Naive B cell (primary cell): ENCODE measurements around the gene TPRA1. TPM values are rescaled to one million over a fixed set of nuclear protein-coding genes. Genes with fewer than 3 reads are reported as not detected.
"Not testable (repeated sequence)": the region's sequence is repeated elsewhere in the genome, so short reads cannot be mapped to it uniquely, and the experiment has no call there.

ENCODE experiments used
- ATAC-seq, 2 donors: fragments of 150-1000 bp; cut with Tn5 transposase; 2 replicates each; pipeline ENCODE4 v1.10.0; 2021; ENCODE audit warnings: low read depth in 2 of 2, mild to moderate bottlenecking in 2 of 2, moderate library complexity in 2 of 2
- DNase-seq: peaks from one replicate; pipeline ENCODE4 v3.0.0; 2022
- H3K27ac Mint-ChIP-seq, 6 donors: one replicate each; pipeline ENCODE4 v1.8.0; 2020 to 2022; ENCODE audit warnings: mild to moderate bottlenecking in 6 of 6, mixed read lengths in 6 of 6, moderate library complexity in 5 of 6, inconsistent platforms in 2 of 6
- H3K27me3 Mint-ChIP-seq, 3 donors: one replicate each; pipeline ENCODE4 v1.8.0; 2021 to 2022; ENCODE audit warnings: mixed read lengths in 3 of 3, mild to moderate bottlenecking in 1 of 3
- H3K36me3 Mint-ChIP-seq, 2 donors: one replicate each; pipeline ENCODE4 v1.8.0; 2020 to 2022; ENCODE audit warnings: mixed read lengths in 2 of 2, inconsistent platforms in 1 of 2, mild to moderate bottlenecking in 1 of 2
- H3K4me1 Mint-ChIP-seq, 3 donors: one replicate each; pipeline ENCODE4 v1.8.0; 2020 to 2022; ENCODE audit warnings: mixed read lengths in 3 of 3, inconsistent platforms in 1 of 3, mild to moderate bottlenecking in 1 of 3, moderate library complexity in 1 of 3
- H3K4me3 Mint-ChIP-seq, 8 donors: one replicate each; pipeline ENCODE4 v1.8.0; 2020 to 2022; ENCODE audit warnings: mild to moderate bottlenecking in 8 of 8, mixed read lengths in 8 of 8, moderate library complexity in 8 of 8, inconsistent platforms in 2 of 8
- H3K9me3 Mint-ChIP-seq, 7 donors: one replicate each; pipeline ENCODE4 v1.8.0; 2020 to 2022; ENCODE audit warnings: mixed read lengths in 7 of 7, mild to moderate bottlenecking in 5 of 7, inconsistent platforms in 2 of 7, moderate library complexity in 1 of 7
- polyA plus RNA-seq, 6 donors: library from polyadenylated mRNA; unstranded; fragments of 300-500 nt; fragmentation: Illumina TruSeq; gene quantifications; one replicate each; pipeline ENCODE4 v1.2.3, GENCODE V29; 2021; ENCODE audit warnings: low read depth in 6 of 6

TPRA1 gene
- polyA plus RNA-seq, 6 donors from 2014 or later, result 11.0 to 37.0 (median 18.2) TPM

GRCh38 chr3:127611251-127611650 is 20.7 kb upstream of the TPRA1 start:
- peaks cover 7 to 24% (median 22%) of the 10 kb centered on the region in 3 donors for H3K4me1 Mint-ChIP-seq
- DNase-seq, result no peak
- peaks cover 36 to 59% of the 10 kb centered on the region in 2 donors for H3K36me3 Mint-ChIP-seq
- no peaks in the 10 kb centered on the region for H3K9me3 Mint-ChIP-seq
- H3K27ac Mint-ChIP-seq, result peak overlapping the region in 1 of 6 donors; percentile 22
- H3K27me3 Mint-ChIP-seq, result no peaks in the 10 kb centered on the region
- no peak for ATAC-seq
- H3K4me3 Mint-ChIP-seq, result no peak overlapping the region

DNA sequence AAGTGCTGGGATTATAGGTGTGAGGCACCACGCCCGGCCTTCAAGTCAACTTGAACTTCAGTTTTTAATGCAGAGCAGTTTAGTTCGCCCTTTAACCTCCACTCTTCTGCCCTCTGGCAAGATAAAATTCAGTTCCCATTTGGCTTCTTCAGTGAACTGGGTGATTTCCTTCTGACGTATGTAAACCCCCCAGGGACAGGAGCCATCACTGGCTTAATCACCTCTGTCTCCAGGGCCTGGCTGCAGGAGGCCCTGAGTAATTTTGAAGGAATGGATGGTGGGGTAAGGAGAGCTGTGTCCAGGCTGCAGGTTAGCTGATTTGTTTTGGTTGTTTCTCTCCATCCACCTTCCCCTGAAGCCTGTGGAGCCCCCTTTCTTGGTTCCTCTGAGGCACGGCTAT is 19.6 kb upstream of the TPRA1 start:
- peak overlapping the region in 2 of 8 donors; percentile 30 to 57 for H3K4me3 Mint-ChIP-seq
- peaks cover 36 to 57% of the 10 kb centered on the region in 2 donors for H3K36me3 Mint-ChIP-seq
- no peaks in the 10 kb centered on the region for H3K9me3 Mint-ChIP-seq
- DNase-seq (no peak), ATAC-seq (no peak)
- peak overlapping the region in 5 of 6 donors; percentile 0 to 84 (median 61) for H3K27ac Mint-ChIP-seq
- no peaks in the 10 kb centered on the region for H3K27me3 Mint-ChIP-seq
- H3K4me1 Mint-ChIP-seq, result peaks cover 7 to 24% (median 22%) of the 10 kb centered on the region in 3 donors

DNA sequence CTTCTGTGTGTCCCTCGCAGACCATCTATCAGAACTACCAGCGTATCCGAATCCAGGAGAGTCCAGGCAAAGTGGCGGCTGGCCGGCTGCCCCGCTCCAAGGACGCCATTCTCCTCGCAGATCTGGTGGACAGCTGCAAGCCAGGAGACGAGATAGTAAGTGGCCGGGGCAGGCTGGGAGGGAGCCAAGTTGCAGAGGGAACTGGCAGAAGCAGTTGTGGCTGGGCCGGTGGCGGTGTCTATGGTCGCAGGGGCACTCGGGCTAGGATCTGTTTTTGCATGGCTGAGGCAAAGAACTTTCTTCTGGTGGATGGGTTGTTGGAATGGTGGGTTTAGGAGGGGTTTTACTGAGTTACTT is 17.8 kb upstream of the TPRA1 start:
- Mint-ChIP-seq H3K9me3 (no peaks in the 10 kb centered on the region), H3K27me3 (no peaks in the 10 kb centered on the region), H3K36me3 (peaks cover 40 to 53% of the 10 kb centered on the region in 2 donors), H3K27ac (peak overlapping the region in 3 of 6 donors; percentile 16 to 92 (median 79)), H3K4me1 (peaks cover 7 to 24% (median 22%) of the 10 kb centered on the region in 3 donors), H3K4me3 (no peak overlapping the region)
- no peak for DNase-seq
- no peak for ATAC-seq

GRCh38 chr3:127607675-127608361 is 17.3 kb upstream of the TPRA1 start:
- H3K27me3 Mint-ChIP-seq, result no peaks in the 10 kb centered on the region
- H3K4me3 Mint-ChIP-seq, result no peak overlapping the region

DNA sequence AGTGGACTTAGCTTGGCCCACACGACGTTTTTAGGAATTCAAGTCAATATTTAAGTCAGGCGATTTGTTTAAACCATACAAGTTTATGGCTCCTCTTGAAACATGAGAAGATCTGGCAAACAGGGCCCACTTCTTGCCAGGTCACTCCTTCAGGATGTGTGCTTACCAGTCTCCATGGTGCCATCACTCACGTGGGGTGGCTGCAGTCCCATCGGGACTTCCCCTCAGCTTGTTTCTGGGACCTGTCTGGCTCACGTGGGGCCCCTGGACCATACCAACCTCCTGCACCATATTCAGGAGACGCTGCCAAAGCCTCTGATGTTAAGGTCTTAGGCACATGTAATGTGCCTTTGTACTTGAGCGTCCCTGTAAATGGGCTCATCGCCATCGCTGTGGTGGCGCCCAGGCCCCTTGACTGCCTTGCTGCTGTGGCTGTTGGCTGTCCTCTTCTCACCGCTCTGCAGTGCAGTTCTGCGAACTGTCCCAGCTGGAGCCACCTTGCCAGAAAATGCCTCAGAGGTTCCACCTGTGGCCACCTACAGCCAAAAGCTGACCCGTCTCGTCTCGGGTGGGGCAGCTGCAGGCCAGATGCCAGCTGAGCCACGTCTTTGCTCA is 16.6 kb upstream of the TPRA1 start:
- Mint-ChIP-seq H3K4me3 (no peak overlapping the region), H3K27me3 (no peaks in the 10 kb centered on the region), H3K27ac (no peak overlapping the region), H3K36me3 (peaks cover 31 to 42% of the 10 kb centered on the region in 2 donors), H3K4me1 (peaks cover 11 to 30% (median 22%) of the 10 kb centered on the region in 3 donors), H3K9me3 (no peaks in the 10 kb centered on the region)
- no peak for DNase-seq
- ATAC-seq, result no peak

More at GRCh38 chr3:127607675-127608361, 17.3 kb upstream of the TPRA1 start:
- ATAC-seq (no peak), DNase-seq (no peak)
- H3K9me3 Mint-ChIP-seq, result no peaks in the 10 kb centered on the region
- peaks cover 7 to 24% (median 22%) of the 10 kb centered on the region in 3 donors for H3K4me1 Mint-ChIP-seq
- H3K36me3 Mint-ChIP-seq, result peaks cover 36 to 50% of the 10 kb centered on the region in 2 donors
- peak overlapping the region in 2 of 6 donors; percentile 79 to 92 for H3K27ac Mint-ChIP-seq

- H3K27me3 Mint-ChIP-seq, result no peaks in the 10 kb centered on the region
- no peaks in the 10 kb centered on the region for H3K9me3 Mint-ChIP-seq
- H3K4me3 Mint-ChIP-seq, result no peak overlapping the region
- no peak for DNase-seq
- H3K4me1 Mint-ChIP-seq, result peaks cover 11 to 32% (median 22%) of the 10 kb centered on the region in 3 donors
- no peak for ATAC-seq
- H3K36me3 Mint-ChIP-seq, result peaks cover 29 to 39% of the 10 kb centered on the region in 2 donors
- H3K27ac Mint-ChIP-seq, result no peak overlapping the region
These were observed 15.7 kb upstream of the TPRA1 start for GRCh38 chr3:127606086-127606805.

GRCh38 chr3:127605547-127605946 is 15.0 kb upstream of the TPRA1 start:
- not testable (repeated sequence) for H3K27me3 Mint-ChIP-seq, ATAC-seq, DNase-seq, H3K9me3 Mint-ChIP-seq
- Mint-ChIP-seq H3K4me1 (peaks cover 11 to 35% (median 20%) of the 10 kb centered on the region in 3 donors), H3K27ac (peak overlapping the region in 1 of 6 donors; percentile 81), H3K4me3 (peak overlapping the region in 1 of 8 donors; percentile 48), H3K36me3 (peaks cover 29 to 36% of the 10 kb centered on the region in 2 donors)

GRCh38 chr3:127604546-127605165 is 14.1 kb upstream of the TPRA1 start:
- peaks cover 29 to 33% of the 10 kb centered on the region in 2 donors for H3K36me3 Mint-ChIP-seq
- H3K9me3 Mint-ChIP-seq, result no peaks in the 10 kb centered on the region
- no peak overlapping the region for H3K27ac Mint-ChIP-seq
- H3K4me3 Mint-ChIP-seq, result no peak overlapping the region
- ATAC-seq (no peak), DNase-seq (no peak)
- H3K27me3 Mint-ChIP-seq, result no peaks in the 10 kb centered on the region
- H3K4me1 Mint-ChIP-seq, result peaks cover 11 to 29% (median 12%) of the 10 kb centered on the region in 3 donors

- Mint-ChIP-seq H3K4me3 (no peak overlapping the region), H3K9me3 (no peaks in the 10 kb centered on the region), H3K36me3 (peaks cover 27 to 30% of the 10 kb centered on the region in 2 donors), H3K27ac (peak overlapping the region in 1 of 6 donors; percentile 44), H3K4me1 (peaks cover 6 to 29% (median 9%) of the 10 kb centered on the region in 3 donors), H3K27me3 (no peaks in the 10 kb centered on the region)
- no peak for ATAC-seq
- DNase-seq, result no peak
These were observed 13.5 kb upstream of the TPRA1 start for GRCh38 chr3:127604035-127604434.

GRCh38 chr3:127600749-127601456 is 10.4 kb upstream of the TPRA1 start:
- no peak for DNase-seq
- H3K27ac Mint-ChIP-seq, result peak overlapping the region in 2 of 6 donors; percentile 3 to 56
- H3K4me3 Mint-ChIP-seq, result peak overlapping the region in 2 of 8 donors; percentile 9 to 12
- no peaks in the 10 kb centered on the region for H3K9me3 Mint-ChIP-seq
- ATAC-seq, result no peak
- no peaks in the 10 kb centered on the region for H3K27me3 Mint-ChIP-seq
- peaks cover 19 to 36% (median 21%) of the 10 kb centered on the region in 3 donors for H3K4me1 Mint-ChIP-seq
- peaks cover 6 to 10% of the 10 kb centered on the region in 2 donors for H3K36me3 Mint-ChIP-seq

DNA sequence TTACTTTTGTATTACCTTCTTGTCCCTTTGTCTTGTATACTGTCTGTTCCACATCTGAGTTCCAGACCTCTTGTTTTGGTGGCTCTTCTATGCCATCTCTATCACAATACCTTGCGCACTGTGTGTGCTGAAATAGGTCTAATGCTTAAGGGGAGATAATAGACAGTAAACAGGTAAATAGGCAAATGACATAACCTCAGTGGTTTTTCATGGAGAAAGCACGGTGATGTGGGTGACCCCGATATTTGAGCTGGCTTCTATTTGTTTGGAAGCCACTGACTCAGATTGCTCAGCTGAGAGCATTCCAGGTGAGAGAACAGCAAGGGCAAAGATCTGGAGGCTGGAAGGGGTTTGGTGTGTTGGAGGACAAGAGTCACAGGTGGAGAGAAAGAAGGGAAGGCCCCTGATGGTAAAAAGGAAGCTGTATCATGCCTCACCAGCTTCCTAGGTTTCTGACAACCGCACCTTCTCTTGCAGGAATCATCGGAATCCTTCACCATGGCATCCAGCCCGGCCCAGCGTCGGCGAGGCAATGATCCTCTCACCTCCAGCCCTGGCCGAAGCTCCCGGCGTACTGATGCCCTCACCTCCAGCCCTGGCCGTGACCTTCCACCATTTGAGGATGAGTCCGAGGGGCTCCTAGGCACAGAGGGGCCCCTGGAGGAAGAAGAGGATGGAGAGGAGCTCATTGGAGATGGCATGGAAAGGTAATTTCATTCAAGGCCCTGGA is 8.5 kb upstream of the TPRA1 start:
- Mint-ChIP-seq H3K4me3 (peak overlapping the region; percentile 71 to 96 (median 91)), H3K9me3 (no peaks in the 10 kb centered on the region), H3K27me3 (no peaks in the 10 kb centered on the region), H3K36me3 (peaks cover 0 to 2% of the 10 kb centered on the region in 2 donors), H3K4me1 (peaks cover 19 to 36% (median 21%) of the 10 kb centered on the region in 3 donors), H3K27ac (peak overlapping the region; percentile 86 to 90 (median 88))
- ATAC-seq (no peak), DNase-seq (no peak)
